HFFc6 (cell line): ENCODE measurements around the gene PGGHG. TPM values are rescaled to one million over a fixed set of nuclear protein-coding genes. Genes with fewer than 3 reads are reported as not detected.
A peak's percentile ranks its signal among the peaks of the same experiment; 100 is the strongest.
"Not testable (repeated sequence)": the region's sequence is repeated elsewhere in the genome, so short reads cannot be mapped to it uniquely, and the experiment has no call there.

Source experiments
- DNase-seq: peaks from one replicate; pipeline ENCODE4 v3.0.0-alpha.2; 2018
- H3K27ac Mint-ChIP-seq: 2 replicates; pipeline ENCODE4 v1.8.0; 2020; ENCODE audit warnings: mild to moderate bottlenecking, mixed read lengths
- H3K27me3 Mint-ChIP-seq: 2 replicates; pipeline ENCODE4 v1.8.0; 2021; ENCODE audit warnings: mild to moderate bottlenecking, moderate library complexity, mixed read lengths; ENCODE audit not compliant: insufficient read depth
- H3K36me3 Mint-ChIP-seq: 2 replicates; pipeline ENCODE4 v1.8.0; 2021; ENCODE audit warnings: low read depth, mixed read lengths
- H3K4me1 Mint-ChIP-seq: 2 replicates; pipeline ENCODE4 v1.8.0; 2020; ENCODE audit warnings: low read depth, mixed read lengths
- H3K4me3 Mint-ChIP-seq: 2 replicates; pipeline ENCODE4 v1.8.0; 2020; ENCODE audit warnings: mild to moderate bottlenecking, moderate library complexity, mixed read lengths
- H3K9me3 Mint-ChIP-seq: 2 replicates; pipeline ENCODE4 v1.8.0; 2020; ENCODE audit warnings: mild to moderate bottlenecking, mixed read lengths
- total RNA-seq, 6 experiments: library from RNA; stranded (reverse); fragmentation: NEBNext Ultra II Directional; extraction: Animal tissue kit (Norgen Biotek cat#: 25700); gene quantifications; 2 replicates in 1 of 6; 3 replicates in 5 of 6; pipeline ENCODE4 v1.2.3, GENCODE V29; 2021
- TF ChIP-seq, protein P1 (sequence below): fragments of 200-600 bp; sonication (generic); IDR thresholded peaks from 2 replicates; pipeline ENCODE4 v1.5.0; 2021; ENCODE audit warnings: antibody characterized with exemption, mild to moderate bottlenecking

Gene PGGHG
- total RNA-seq, 6 experiments from 2014 or later, result 9.7 to 12.2 (median 11.4) TPM

- Mint-ChIP-seq H3K9me3 (no peaks in the 10 kb centered on the region), H3K36me3 (no peaks in the 10 kb centered on the region), H3K27ac (peak overlapping the region; percentile 55), H3K4me1 (peaks cover 24% of the 10 kb centered on the region), H3K27me3 (peaks cover 2% of the 10 kb centered on the region; the same call in 1 of the 2 replicates), H3K4me3 (no peak overlapping the region)
- DNase-seq, result no peak
- TF ChIP-seq, protein P1, sequence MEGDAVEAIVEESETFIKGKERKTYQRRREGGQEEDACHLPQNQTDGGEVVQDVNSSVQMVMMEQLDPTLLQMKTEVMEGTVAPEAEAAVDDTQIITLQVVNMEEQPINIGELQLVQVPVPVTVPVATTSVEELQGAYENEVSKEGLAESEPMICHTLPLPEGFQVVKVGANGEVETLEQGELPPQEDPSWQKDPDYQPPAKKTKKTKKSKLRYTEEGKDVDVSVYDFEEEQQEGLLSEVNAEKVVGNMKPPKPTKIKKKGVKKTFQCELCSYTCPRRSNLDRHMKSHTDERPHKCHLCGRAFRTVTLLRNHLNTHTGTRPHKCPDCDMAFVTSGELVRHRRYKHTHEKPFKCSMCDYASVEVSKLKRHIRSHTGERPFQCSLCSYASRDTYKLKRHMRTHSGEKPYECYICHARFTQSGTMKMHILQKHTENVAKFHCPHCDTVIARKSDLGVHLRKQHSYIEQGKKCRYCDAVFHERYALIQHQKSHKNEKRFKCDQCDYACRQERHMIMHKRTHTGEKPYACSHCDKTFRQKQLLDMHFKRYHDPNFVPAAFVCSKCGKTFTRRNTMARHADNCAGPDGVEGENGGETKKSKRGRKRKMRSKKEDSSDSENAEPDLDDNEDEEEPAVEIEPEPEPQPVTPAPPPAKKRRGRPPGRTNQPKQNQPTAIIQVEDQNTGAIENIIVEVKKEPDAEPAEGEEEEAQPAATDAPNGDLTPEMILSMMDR, result no peak
These were observed 38.1 kb downstream of the PGGHG start for GRCh38 chr11:326842-327580.

DNA sequence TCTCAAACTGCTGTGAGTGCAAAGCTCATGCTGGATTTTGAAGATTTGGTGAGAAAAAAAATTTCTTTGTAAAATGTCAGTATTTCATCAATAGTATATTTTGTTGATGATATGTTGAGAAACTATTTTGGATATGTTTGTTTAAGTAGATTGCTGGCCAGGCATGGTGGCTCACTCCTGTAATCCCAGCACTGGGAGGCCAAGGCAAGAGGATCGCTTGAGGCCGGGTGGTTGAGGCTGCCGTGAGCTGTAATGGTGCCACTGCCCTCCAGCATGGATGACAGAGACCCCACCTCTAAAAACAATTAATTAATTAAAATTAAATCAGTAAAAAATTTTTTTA, 38.6 kb downstream of the PGGHG start:
- Mint-ChIP-seq H3K27me3 (peaks cover 2% of the 10 kb centered on the region; the same call in 1 of the 2 replicates), H3K27ac (peak overlapping the region; percentile 55; the same call in 1 of the 2 replicates)

DNA sequence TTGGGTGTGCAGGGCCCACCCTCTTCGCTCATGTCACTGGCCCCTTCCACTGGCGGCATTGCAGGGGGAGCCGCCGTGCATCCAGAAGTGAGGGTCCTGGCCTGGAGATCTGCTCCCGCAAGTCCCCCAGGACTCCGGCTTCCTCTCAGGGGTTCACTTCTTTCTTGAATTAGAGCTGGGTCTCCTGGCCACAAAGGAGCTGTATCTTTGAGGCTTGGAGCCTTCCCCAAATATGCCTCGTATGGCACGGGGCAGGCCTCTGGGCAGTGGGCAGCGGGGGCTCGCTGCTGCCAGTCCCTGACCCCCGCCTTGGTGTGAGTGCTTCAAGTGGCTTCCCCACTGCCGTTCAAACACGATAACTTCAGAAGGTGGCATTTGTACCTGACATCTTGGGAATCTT, 39.1 kb downstream of the PGGHG start:
- Mint-ChIP-seq H3K27ac (no peak overlapping the region), H3K4me1 (peaks cover 24% of the 10 kb centered on the region)

More for the DNA sequence above, 38.6 kb downstream of the PGGHG start:
- Mint-ChIP-seq H3K36me3 (no peaks in the 10 kb centered on the region), H3K4me3 (no peak overlapping the region), H3K4me1 (peaks cover 24% of the 10 kb centered on the region), H3K9me3 (no peaks in the 10 kb centered on the region)
- TF ChIP-seq, protein P1, result no peak
- no peak for DNase-seq

DNA sequence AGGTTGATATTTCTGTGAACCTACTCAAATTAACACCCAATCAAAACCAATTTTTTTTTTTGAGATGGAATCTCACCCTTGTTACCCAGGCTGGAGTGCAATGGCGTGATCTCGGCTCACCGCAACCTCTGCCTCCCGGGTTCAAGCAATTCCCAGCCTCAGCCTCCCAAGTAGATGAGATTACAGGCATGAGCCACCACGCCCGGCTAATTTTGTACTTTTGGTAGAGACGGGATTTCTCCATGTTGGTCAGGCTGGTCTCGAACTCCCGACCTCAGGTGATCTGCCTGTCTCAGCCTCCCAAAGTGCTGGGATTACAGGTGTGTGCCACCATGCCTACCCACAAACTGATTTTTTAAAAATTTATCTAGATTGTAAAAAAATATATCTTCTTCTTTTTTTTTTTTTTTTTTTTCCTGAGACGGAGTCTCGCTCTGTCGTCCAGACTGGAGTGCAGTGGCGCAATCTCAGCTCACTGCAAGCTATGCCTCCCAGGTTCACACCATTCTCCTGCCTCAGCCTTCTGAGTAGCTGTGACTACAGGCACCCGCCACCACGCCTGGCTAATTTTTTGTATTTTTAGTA, 39.7 kb downstream of the PGGHG start:
- not testable (repeated sequence) for H3K9me3 Mint-ChIP-seq, H3K36me3 Mint-ChIP-seq, DNase-seq, H3K27ac Mint-ChIP-seq, H3K27me3 Mint-ChIP-seq, H3K4me3 Mint-ChIP-seq
- H3K4me1 Mint-ChIP-seq, result peaks cover 24% of the 10 kb centered on the region

More for the DNA sequence above, 39.1 kb downstream of the PGGHG start:
- H3K4me3 Mint-ChIP-seq, result no peak overlapping the region
- H3K36me3 Mint-ChIP-seq, result no peaks in the 10 kb centered on the region
- no peak for DNase-seq
- peaks cover 2% of the 10 kb centered on the region; the same call in 1 of the 2 replicates for H3K27me3 Mint-ChIP-seq
- TF ChIP-seq, protein P1, result no peak
- H3K9me3 Mint-ChIP-seq, result no peaks in the 10 kb centered on the region

GRCh38 chr11:329886-330253, 40.9 kb downstream of the PGGHG start:
- DNase-seq, result no peak
- peaks cover 4% of the 10 kb centered on the region for H3K27me3 Mint-ChIP-seq
- TF ChIP-seq, protein P1, result no peak
- H3K4me1 Mint-ChIP-seq, result peaks cover 14% of the 10 kb centered on the region
- H3K4me3 Mint-ChIP-seq, result no peak overlapping the region
- H3K36me3 Mint-ChIP-seq, result no peaks in the 10 kb centered on the region
- H3K9me3 Mint-ChIP-seq, result no peaks in the 10 kb centered on the region
- H3K27ac Mint-ChIP-seq, result no peak overlapping the region

DNA sequence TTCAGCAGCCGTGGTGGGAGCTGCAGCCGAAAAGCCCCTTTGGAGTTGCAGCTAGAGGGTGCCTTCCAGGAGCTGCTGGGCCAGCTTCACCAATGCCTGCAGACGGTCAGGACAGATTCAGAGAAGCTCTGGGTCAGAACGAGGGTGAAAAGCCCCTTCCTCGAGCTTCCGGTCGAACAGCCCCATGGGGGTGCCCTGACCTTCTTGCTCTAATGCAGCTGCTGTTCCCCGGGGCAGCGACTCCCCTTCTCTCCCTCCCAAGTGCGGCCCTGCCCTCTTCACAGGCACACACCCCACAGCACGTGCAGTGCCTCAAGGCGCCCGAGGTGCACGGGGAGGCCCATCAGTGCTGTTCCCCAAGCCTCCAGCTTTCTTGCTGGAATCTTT, 41.4 kb downstream of the PGGHG start:
- Mint-ChIP-seq H3K4me1 (peaks cover 12% of the 10 kb centered on the region), H3K27ac (no peak overlapping the region), H3K9me3 (no peaks in the 10 kb centered on the region), H3K27me3 (peaks cover 4% of the 10 kb centered on the region), H3K4me3 (no peak overlapping the region), H3K36me3 (no peaks in the 10 kb centered on the region)
- no peak for DNase-seq
- TF ChIP-seq, protein P1, result no peak
